Measurements from ENCODE around the gene SEMA5A. TPM values are rescaled to one million over a fixed set of nuclear protein-coding genes. Genes with fewer than 3 reads are reported as not detected.

SEMA5A gene
- total and polyA plus RNA-seq, 11 donors, result 4.6 to 71.5 (median 33.8) TPM

DNA sequence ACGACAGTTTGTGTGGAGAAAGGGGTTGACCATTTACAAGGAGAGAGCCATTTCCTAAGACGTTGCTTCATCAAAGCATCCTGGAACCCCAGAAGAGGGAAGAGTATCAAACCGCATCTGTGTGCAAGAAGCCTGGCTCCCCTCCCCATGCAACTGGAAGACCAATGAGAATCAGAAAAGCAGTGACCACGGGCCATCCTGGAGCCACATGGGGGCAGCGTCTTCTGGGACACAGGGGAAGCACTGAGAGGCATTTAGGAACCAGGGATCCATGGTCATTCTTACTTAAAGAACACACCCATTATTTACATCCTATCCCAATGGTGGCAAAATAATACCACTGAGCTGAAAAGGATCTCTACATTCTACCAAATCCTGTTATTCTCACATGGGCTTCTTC, 29.3 kb downstream of the SEMA5A start:
- ATAC-seq (no peak), DNase-seq (no peak)
- intact Hi-C loops (cut with DNase I), result loop anchor here in 1 of 10 donors (10.0 kb wide), 1 partner anchor 152 kb away; no protein-coding TSS in a partner anchor
- no peak overlapping the region for H3K4me3 ChIP-seq
- H3K36me3 ChIP-seq, result no peaks in the 10 kb centered on the region
- no peaks in the 10 kb centered on the region for H3K9me3 ChIP-seq
- peak overlapping the region in 1 of 12 donors; percentile 58 for H3K27ac ChIP-seq
- H3K4me1 ChIP-seq, result peaks cover 0 to 58% (median 17%) of the 10 kb centered on the region in 12 donors
- TF ChIP-seq POLR2A (IDR thresholded peaks at IDR 0.05), result no peak
- TF ChIP-seq, protein P1, sequence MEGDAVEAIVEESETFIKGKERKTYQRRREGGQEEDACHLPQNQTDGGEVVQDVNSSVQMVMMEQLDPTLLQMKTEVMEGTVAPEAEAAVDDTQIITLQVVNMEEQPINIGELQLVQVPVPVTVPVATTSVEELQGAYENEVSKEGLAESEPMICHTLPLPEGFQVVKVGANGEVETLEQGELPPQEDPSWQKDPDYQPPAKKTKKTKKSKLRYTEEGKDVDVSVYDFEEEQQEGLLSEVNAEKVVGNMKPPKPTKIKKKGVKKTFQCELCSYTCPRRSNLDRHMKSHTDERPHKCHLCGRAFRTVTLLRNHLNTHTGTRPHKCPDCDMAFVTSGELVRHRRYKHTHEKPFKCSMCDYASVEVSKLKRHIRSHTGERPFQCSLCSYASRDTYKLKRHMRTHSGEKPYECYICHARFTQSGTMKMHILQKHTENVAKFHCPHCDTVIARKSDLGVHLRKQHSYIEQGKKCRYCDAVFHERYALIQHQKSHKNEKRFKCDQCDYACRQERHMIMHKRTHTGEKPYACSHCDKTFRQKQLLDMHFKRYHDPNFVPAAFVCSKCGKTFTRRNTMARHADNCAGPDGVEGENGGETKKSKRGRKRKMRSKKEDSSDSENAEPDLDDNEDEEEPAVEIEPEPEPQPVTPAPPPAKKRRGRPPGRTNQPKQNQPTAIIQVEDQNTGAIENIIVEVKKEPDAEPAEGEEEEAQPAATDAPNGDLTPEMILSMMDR (IDR thresholded peaks at IDR 0.05), result peak in 1 of 12 donors; percentile 21
- no peaks in the 10 kb centered on the region for H3K27me3 ChIP-seq
- WGBS, 4 donors, result 74 to 81% (median 76%) methylated on average over 5 of the region's 5 CpGs

- ATAC-seq, result peak; percentile 91 to 95 (median 92)
- 27 to 32% (median 29%) methylated on average over 3 of the region's 3 CpGs for WGBS, 4 donors
- no peak for TF ChIP-seq POLR2A (IDR thresholded peaks at IDR 0.05)
- TF ChIP-seq, protein P1 (IDR thresholded peaks at IDR 0.05), result no peak
- Histone ChIP-seq H3K4me1 (peaks cover 0 to 65% (median 19%) of the 10 kb centered on the region in 12 donors), H3K27ac (peak overlapping the region in 11 of 12 donors; percentile 31 to 88 (median 62)), H3K27me3 (no peaks in the 10 kb centered on the region), H3K36me3 (no peaks in the 10 kb centered on the region), H3K9me3 (no peaks in the 10 kb centered on the region), H3K4me3 (no peak overlapping the region)
- intact Hi-C loops (cut with DNase I), result loop anchor here in 1 of 10 donors (10.0 kb wide), 1 partner anchor 151 kb away; no protein-coding TSS in a partner anchor
- DNase-seq, result peak in 4 of 5 donors; percentile 52 to 78 (median 68)
These were observed 30.4 kb downstream of the SEMA5A start for GRCh38 chr5:9515436-9515835.

DNA sequence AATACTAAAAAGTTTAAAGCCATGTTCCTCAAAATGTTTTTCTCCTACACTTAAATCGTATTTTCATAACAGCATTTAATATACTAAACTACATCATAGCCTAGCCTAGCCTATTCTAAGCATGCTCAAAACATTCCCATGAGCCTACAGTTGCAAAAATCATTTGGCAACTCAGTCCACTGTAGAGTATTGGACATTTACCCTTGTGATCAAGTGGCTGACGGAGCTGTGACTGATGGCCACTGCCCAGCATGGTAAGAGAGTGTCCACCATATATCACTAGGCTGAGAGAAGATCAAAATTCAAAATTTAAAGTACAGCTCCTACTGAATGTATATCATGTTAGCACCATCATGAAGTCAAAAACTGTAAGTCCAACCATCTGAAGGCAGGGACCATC, 30.9 kb downstream of the SEMA5A start:
- Histone ChIP-seq H3K9me3 (no peaks in the 10 kb centered on the region), H3K4me1 (peaks cover 0 to 62% (median 19%) of the 10 kb centered on the region in 12 donors), H3K4me3 (no peak overlapping the region), H3K36me3 (no peaks in the 10 kb centered on the region), H3K27ac (peak overlapping the region in 11 of 12 donors; percentile 31 to 88 (median 62)), H3K27me3 (no peaks in the 10 kb centered on the region)
- 39 to 58% (median 46%) methylated on average over 2 of the region's 2 CpGs for WGBS, 4 donors
- intact Hi-C loops (cut with DNase I), result loop anchor here in 2 of 10 donors (1.0 to 10.0 kb wide), 2 partner anchors 29 to 150 kb away; no protein-coding TSS in a partner anchor
- peak; percentile 68 to 75 (median 72) for ATAC-seq
- TF ChIP-seq, protein P1 (IDR thresholded peaks at IDR 0.05), result no peak
- TF ChIP-seq POLR2A (IDR thresholded peaks at IDR 0.05), result no peak
- peak in 1 of 5 donors; percentile 31 for DNase-seq

DNA sequence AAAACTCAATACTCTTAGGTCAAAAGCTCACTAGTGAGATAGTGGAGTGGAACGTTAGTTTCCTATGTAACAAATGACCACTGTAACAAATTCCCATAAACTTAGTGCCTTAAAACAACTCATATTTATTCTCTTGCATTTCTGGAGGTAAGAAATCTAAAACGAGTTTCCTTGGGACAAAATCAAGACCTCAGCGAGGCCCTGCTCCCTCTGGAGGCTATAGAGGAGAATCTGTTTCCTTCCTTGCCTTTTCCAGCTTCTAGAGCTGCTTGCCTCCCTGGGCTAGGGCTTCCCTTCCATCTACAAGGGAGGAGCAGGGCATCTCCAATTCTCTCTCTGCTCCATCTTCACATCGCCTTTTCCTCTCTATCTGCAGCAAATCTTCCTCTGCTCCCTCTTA, 32.0 kb downstream of the SEMA5A start:
- TF ChIP-seq, protein P1 (IDR thresholded peaks at IDR 0.05), result peak in 4 of 12 donors; percentile 26 to 42 (median 31)
- no peak for TF ChIP-seq POLR2A (IDR thresholded peaks at IDR 0.05)
- H3K4me3 ChIP-seq, result no peak overlapping the region
- H3K4me1 ChIP-seq, result peaks cover 0 to 53% (median 14%) of the 10 kb centered on the region in 12 donors
- DNase-seq (no peak), ATAC-seq (no peak)
- H3K9me3 ChIP-seq, result no peaks in the 10 kb centered on the region
- H3K27ac ChIP-seq, result peak overlapping the region in 10 of 12 donors; percentile 2 to 88 (median 66)
- H3K36me3 ChIP-seq, result no peaks in the 10 kb centered on the region
- no peaks in the 10 kb centered on the region for H3K27me3 ChIP-seq
- 54 to 62% (median 58%) methylated on average over 4 of the region's 4 CpGs for WGBS, 4 donors
- intact Hi-C loops (cut with DNase I), result loop anchor here in 2 of 10 donors (1.0 to 10.0 kb wide), 2 partner anchors 30 to 149 kb away; no protein-coding TSS in a partner anchor
